Kasumi-1 (cell line): ENCODE results near the gene PHLDA1.

Experiments
- DNase-seq, 2 experiments: peaks; one replicate each; lab custom pipeline; 2025; lab: John Stamatoyannopoulos, UW

The PHLDA1 gene

DNA sequence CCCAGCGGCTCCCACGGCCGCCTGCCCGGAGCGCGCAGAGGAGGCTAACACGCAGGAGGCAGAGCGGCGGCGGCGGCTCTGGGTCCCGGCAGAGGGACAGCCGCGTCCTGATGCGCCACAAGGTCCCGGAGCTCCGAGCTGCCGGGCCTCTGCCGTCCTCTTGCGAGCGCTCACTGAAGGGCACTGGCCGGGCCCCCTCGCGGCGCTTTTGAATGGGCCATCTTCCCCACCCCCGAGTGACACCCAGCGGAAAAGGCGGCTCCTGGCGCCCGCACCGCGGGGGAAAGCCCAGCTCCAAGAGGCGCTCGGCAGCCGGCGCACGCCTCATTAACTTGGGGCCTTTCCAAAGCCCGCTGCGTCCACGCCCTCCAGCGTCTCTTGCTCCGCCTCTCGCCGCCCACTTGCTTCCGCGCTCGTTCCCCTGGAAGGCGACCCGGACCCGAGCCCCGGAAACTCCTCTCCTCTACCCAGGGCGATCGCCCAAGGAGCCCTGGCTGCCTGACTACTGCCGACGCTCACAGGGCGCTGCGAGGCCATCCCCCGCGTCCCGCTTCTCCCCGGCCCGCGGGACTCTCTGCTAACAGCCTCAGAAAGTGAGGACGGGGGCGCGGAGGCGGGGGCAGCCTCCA is at the start of gene PHLDA1:
Gene PHLDA1 (minus strand): TSS at position 363 of the 629 bp plus-strand sequence.
- DNase-seq = peak; percentile 90 to 92

DNA sequence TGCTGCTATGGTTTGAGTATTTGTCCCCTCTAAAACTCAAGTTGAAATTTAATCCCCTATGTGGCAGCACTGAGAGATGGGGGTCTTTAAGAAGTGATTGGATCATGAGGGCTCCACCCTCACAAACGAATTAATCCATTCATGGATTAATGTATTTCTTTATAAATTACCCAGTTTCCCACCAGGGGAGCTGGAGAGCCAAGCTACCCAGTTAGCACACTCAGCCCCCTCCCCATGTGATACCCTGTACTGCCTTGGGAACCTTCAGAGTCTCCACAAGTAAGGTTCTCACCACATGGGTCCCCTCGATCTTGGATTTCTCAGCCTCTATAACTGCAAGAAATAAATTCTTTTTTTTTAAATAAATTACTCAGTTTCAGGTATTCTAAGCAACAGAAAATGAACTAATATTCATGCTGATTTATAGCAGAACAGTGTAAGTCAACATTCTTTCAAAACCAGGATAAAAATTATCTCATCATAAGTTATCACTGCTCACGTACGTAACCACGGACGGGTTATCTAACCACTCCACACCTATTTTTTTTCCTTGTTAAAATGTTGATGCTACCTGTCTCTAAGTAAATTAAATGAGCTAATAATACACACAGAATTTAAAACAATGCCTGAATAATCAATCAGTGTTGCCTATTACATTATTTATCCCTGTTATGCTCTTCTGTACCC is 49.3 kb upstream of the PHLDA1 start:
- DNase-seq = no peak

DNA sequence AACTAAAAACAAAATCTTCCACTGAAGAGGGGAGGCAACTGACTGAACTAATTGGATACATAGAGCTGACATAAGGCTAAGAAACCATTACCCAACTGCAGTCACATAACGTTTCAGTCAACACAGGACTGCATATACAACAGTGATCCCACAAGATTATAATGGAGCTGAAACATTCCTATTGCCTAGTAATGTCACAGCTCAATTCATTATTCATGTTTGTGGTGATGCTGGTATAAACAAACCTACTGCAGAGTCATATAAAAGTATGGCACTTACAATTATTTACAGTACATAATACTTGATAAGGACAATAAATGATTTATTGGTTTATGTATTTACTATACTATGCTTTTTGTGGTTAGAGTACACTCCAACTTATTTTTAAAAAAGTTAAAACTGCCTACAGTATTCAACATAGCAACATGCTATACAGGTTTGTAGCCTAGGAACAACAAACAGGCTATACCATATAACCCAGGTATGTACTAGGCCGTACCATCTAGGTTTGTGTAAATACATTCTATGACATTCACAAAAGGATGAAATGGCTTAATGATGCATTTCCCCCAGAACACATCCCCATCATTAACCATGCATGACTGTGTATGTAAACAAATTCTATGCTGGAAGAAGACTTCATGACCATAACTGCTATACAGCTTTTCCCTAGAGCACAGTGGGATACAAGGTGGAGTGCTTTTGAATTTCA is 48.6 kb upstream of the PHLDA1 start:
- DNase-seq = no peak

DNA sequence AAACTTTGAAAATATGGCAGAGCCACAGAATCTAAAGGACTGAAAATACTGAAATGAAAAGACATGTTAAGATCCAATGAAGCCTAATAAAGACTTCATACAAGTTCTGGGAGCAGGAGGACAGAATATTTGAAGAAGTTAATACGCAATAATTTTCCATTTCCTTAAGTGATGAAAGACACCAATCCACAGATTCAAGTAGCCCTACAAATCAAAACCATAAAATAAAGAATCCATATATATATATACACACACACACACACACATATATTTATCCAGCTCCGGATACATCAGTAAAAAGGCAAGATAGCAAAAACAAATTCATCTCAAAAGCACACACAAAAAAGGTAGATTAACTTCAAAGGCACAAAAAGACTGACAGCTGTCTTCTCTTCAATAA is 47.2 kb upstream of the PHLDA1 start:
- DNase-seq = no peak

DNA sequence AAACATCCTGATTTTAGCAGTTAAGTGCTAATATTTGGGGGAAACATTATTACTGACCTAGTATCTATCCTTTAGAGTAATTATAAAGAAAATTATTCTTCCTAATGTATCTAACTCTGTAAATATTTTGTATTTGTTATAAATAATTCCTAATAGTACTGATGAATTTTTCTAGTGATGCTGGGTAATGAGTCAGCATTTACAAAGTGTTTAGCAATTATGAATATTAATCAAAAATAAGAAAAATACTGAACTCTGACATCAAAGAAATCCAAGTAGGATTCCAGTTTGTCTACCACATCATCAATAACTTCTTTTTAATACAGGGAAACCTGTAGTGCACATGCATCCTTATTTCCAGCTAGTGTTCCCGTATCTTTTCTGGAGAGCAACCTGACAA is 43.9 kb upstream of the PHLDA1 start:
- no peak for DNase-seq

GRCh38 chr12:76074701-76075336 is 43.2 kb upstream of the PHLDA1 start:
- peak; percentile 32 to 47 for DNase-seq

- no peak for DNase-seq
Observed at GRCh38 chr12:76073561-76073960, 42.0 kb upstream of the PHLDA1 start.

GRCh38 chr12:76072568-76072967 is 41.0 kb upstream of the PHLDA1 start:
- DNase-seq = no peak

GRCh38 chr12:76069339-76069738 is 37.8 kb upstream of the PHLDA1 start:
- no peak for DNase-seq

DNA sequence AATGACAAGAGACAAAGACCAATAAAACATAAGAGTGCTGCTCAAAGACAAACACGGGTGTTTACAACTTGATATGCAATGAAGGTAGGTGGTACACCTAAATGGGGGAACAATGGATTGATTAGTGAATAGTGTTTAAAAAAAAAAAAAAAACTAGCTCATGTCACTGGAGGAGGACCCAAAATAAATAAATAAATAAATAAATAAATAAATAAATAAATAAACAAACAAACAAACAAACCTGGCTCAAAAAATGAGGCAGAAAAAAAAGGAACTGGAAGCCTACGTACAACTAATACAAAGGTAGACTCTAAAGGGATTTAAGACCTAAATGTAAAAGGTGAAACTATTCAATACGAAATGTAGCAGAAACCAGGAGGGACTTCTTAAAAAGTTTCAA is 34.3 kb upstream of the PHLDA1 start:
- DNase-seq = no peak

DNA sequence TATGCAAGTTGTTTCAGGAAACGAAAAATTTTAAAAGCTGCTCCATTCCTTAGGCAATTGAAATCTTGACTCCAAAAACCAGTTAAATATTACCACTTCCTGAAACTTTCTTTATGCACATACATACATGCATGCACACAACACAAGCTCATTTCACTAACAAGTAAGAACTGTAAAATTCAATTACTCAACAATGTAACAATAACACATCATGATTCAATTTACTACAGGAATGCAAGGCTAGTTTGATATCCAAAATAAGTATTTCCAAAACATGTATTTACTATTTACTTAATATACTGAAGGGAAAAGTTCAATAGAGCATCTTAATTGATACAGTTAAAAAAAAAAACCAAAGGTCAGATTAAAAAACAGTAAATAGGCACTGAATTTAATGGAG is 33.3 kb upstream of the PHLDA1 start:
- no peak for DNase-seq

DNA sequence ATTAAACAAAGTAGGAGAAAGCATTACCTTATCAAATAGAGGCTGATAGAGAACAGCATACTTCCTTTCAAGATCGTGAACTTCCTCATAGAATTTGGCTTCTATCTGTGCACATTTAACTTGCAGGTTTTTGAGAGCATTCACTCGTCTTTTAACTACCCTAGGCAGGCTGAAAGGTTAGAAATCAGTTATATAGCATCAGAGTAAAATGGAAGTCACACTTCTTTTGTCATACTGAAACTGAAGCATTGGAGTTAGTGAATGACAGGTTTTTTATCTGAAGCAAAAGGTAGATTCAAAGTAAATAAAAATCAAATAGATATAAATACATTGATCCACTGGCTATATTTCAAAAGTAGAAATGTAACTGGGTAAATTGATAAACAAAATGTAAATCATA is 28.5 kb upstream of the PHLDA1 start:
- no peak for DNase-seq

GRCh38 chr12:76057326-76057725 is 25.8 kb upstream of the PHLDA1 start:
- no peak for DNase-seq

DNA sequence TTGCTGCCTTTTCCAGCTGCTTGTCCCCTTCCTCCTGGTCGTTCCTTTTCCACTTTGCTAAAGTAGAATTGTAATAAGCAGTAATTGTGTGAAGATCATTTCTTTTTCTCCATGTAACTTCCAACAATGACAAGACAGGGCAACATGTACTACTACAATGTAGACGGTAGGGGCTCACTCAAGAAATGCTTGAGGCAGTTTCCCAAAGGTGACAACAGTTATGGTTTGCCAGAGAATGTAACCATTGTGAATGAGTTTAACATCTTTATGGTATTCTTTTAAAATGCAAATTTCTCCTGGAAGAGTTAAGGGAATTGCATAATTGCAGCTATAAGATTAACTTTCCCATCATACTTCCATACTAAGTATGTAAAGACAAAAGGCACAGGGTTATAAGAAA is 23.8 kb upstream of the PHLDA1 start:
- DNase-seq = no peak

- DNase-seq = no peak
Observed at GRCh38 chr12:76049575-76050251, 18.1 kb upstream of the PHLDA1 start.

- DNase-seq = no peak
Observed at GRCh38 chr12:76047742-76048141, 16.2 kb upstream of the PHLDA1 start.

GRCh38 chr12:76047060-76047459 is 15.5 kb upstream of the PHLDA1 start:
- no peak for DNase-seq

DNA sequence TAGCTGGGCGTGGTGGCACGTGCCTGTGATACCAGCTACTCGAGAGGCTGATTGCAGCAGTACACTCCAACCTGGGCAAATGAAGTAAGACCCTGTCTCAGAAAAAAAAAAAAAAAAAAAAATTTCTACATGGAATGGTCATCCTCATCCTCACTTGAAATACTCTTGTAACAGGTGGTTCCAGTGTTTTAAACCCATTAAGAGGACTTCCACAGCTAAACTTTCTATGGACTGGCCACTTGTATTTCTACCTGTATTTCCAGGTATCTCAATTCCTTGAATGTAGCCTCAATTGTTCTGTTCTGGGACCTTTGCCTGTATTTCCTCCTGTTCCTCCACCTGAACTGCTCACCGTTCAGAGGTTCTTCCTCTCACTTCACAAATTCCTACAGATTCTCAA is 11.8 kb upstream of the PHLDA1 start:
- DNase-seq = no peak

DNA sequence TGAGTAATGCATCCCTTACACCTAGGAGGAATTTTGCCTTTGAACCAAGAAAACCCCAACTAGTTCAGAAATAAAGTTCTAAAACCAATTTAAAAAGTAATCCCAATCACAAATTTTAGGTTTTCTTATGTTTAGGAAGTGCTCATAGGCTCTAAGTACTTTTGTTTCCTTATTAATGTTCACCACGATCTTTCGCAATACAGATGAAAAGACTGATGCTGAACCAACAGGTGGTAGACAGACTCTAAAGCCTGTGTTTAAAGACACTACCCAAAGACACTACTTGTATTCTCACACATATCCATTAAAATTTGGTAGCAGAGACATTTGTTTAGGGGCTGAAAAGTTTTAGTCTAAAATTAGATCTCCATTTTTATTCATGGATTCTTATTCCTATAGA is 10.6 kb upstream of the PHLDA1 start:
- DNase-seq = no peak

DNA sequence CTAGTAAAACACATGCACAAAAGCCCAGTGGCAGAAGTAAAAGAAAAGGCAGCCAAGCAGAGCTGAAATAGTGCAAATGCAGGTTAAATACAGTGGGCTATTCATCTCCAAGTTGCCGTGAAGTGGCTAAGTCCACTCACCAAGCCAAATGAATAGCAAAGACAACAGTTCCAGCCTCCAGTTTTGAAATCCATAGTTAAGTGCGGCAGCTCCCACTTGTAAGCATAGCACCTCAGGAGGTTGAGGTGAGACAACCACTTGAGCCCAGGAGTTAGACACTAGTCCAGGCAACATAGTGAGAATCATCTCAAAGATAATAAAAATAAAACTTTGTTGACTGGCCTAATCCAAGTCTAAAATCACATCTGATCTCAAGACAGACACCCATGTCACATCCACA is 9.8 kb upstream of the PHLDA1 start:
- no peak for DNase-seq

DNA sequence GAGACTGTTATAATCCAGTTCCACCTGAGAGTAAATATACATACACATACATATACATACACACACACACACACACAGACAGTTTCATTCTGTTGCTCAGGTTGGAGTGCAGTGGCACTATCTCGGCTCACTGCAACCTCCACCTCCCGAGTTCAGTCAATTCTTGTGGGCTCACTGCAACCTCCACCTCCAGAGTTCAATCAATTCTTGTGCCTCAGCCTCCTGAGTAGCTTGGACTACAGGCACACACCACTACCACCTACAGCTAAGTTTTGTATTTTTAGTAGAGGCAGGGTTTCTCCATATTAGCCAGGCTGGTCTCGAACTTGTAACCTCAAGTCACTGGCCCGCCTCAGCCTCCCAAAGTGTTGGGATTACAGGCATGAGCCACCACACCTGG is 8.9 kb upstream of the PHLDA1 start:
- DNase-seq = no peak

- no peak for DNase-seq
Observed at GRCh38 chr12:76038176-76038575, 6.6 kb upstream of the PHLDA1 start.
